ENCODE results near the gene IKZF2. TPM values are rescaled to one million over a fixed set of nuclear protein-coding genes. Genes with fewer than 3 reads are reported as not detected.
"Not testable (repeated sequence)": the region's sequence is repeated elsewhere in the genome, so short reads cannot be mapped to it uniquely, and the experiment has no call there.

Gene IKZF2
- total and polyA plus RNA-seq, 5 donors from 2014 or later, result 26.8 to 225 (median 35.3) TPM

GRCh38 chr2:213034585-213034984, 116.8 kb downstream of the IKZF2 start:
- peaks cover 52% of the 10 kb centered on the region for H3K4me1 ChIP-seq (ENCODE audit: control insufficient read depth, insufficient read depth, low read length, poor library complexity, severe bottlenecking)
- H3K4me3 Mint-ChIP-seq, result peak overlapping the region in 3 of 4 donors; percentile 44 to 68 (median 64)
- H3K27ac ChIP-seq (ENCODE audit: insufficient read depth, low read length, poor library complexity, severe bottlenecking), result peak overlapping the region; percentile 67
- peak overlapping the region; percentile 51 for H3K4me3 ChIP-seq (ENCODE audit: low read depth, low read length)
- peaks cover 53% of the 10 kb centered on the region for H3K36me3 ChIP-seq (ENCODE audit: control insufficient read depth, insufficient read depth, low read length)
- H3K9me3 Mint-ChIP-seq, result no peaks in the 10 kb centered on the region
- no peaks in the 10 kb centered on the region for H3K27me3 Mint-ChIP-seq
- ATAC-seq (ENCODE audit: low read depth in 2 of 2), result no peak
- H3K27ac Mint-ChIP-seq, result peak overlapping the region; percentile 75 to 85 (median 78)
- peaks cover 58 to 82% (median 72%) of the 10 kb centered on the region in 4 donors for H3K4me1 Mint-ChIP-seq
- no peaks in the 10 kb centered on the region for H3K27me3 ChIP-seq (ENCODE audit: control insufficient read depth, insufficient read depth, low read length)
- no peaks in the 10 kb centered on the region for H3K9me3 ChIP-seq (ENCODE audit: control insufficient read depth in 2 of 2, low read length in 2 of 2)
- no peak for DNase-seq
- peaks cover 40% of the 10 kb centered on the region for H3K36me3 Mint-ChIP-seq

DNA sequence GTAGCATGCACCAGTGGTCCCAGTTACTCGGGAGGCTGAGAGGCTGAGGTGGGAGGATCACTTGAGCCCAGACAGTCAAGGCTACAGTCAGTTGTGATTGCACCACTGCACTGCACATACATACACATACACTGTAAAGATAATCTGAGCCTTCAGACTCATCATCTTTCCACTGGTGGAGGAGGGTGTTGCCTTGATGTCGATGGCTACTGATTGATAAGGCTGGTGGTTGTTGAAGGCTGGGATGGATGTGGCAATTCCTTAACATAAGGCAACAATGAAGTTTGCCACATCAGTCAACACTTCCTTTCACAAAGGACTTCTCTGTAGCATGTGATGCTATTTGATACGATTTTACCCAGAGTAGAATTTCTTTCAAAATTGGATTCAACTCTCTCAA, 118.8 kb downstream of the IKZF2 start:
- ATAC-seq (ENCODE audit: low read depth in 2 of 2) (peak; percentile 18 to 26), DNase-seq (no peak)
- no peaks in the 10 kb centered on the region for H3K9me3 Mint-ChIP-seq
- H3K27me3 Mint-ChIP-seq, result no peaks in the 10 kb centered on the region
- H3K4me1 Mint-ChIP-seq, result peaks cover 58 to 79% (median 72%) of the 10 kb centered on the region in 4 donors
- H3K36me3 Mint-ChIP-seq, result peaks cover 34% of the 10 kb centered on the region
- Histone ChIP-seq H3K4me1 (ENCODE audit: control insufficient read depth, insufficient read depth, low read length, poor library complexity, severe bottlenecking) (peaks cover 38% of the 10 kb centered on the region), H3K27ac (ENCODE audit: insufficient read depth, low read length, poor library complexity, severe bottlenecking) (peak overlapping the region; percentile 44), H3K36me3 (ENCODE audit: control insufficient read depth, insufficient read depth, low read length) (peaks cover 63% of the 10 kb centered on the region), H3K27me3 (ENCODE audit: control insufficient read depth, insufficient read depth, low read length) (no peaks in the 10 kb centered on the region), H3K9me3 (ENCODE audit: control insufficient read depth in 2 of 2, low read length in 2 of 2) (no peaks in the 10 kb centered on the region), H3K4me3 (ENCODE audit: low read depth, low read length) (peak overlapping the region; percentile 54)
- H3K27ac Mint-ChIP-seq, result peak overlapping the region in 2 of 3 donors; percentile 50 to 66
- H3K4me3 Mint-ChIP-seq, result peak overlapping the region in 3 of 4 donors; percentile 11 to 77 (median 23)

DNA sequence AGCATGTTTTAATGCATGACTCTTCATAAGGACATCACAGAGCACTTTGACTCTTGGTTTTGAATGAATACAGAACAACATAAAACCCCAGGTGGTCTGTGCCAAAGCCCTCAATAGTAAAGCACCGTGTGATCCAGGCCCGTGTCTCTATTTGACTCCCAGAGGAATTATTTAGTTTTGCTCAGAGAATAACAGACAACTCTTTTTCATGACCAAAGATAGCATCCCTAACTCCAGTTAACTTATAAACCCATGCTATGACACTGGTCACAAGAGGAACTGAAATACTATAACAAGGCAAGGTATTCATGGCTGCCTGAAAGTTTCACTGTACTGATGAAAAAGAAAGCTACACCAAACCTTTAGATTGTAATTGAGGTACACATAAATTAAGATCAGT, 128.4 kb downstream of the IKZF2 start:
- Histone ChIP-seq H3K27me3 (ENCODE audit: control insufficient read depth, insufficient read depth, low read length) (no peaks in the 10 kb centered on the region), H3K9me3 (ENCODE audit: control insufficient read depth in 2 of 2, low read length in 2 of 2) (no peaks in the 10 kb centered on the region), H3K4me1 (ENCODE audit: control insufficient read depth, insufficient read depth, low read length, poor library complexity, severe bottlenecking) (peaks cover 45% of the 10 kb centered on the region), H3K27ac (ENCODE audit: insufficient read depth, low read length, poor library complexity, severe bottlenecking) (peak overlapping the region; percentile 94), H3K36me3 (ENCODE audit: control insufficient read depth, insufficient read depth, low read length) (peaks cover 25% of the 10 kb centered on the region), H3K4me3 (ENCODE audit: low read depth, low read length) (peak overlapping the region; percentile 73)
- DNase-seq (no peak), ATAC-seq (ENCODE audit: low read depth in 2 of 2) (no peak)
- peaks cover 35% of the 10 kb centered on the region for H3K36me3 Mint-ChIP-seq
- no peaks in the 10 kb centered on the region for H3K27me3 Mint-ChIP-seq
- peaks cover 34 to 61% (median 47%) of the 10 kb centered on the region in 4 donors for H3K4me1 Mint-ChIP-seq
- H3K9me3 Mint-ChIP-seq, result peaks cover 0 to 1% (median 0%) of the 10 kb centered on the region in 7 donors
- H3K4me3 Mint-ChIP-seq, result peak overlapping the region; percentile 38 to 66 (median 60)
- peak overlapping the region; percentile 5 to 82 (median 32) for H3K27ac Mint-ChIP-seq

- peak overlapping the region; percentile 94 for H3K27ac ChIP-seq (ENCODE audit: insufficient read depth, low read length, poor library complexity, severe bottlenecking)
- peaks cover 25% of the 10 kb centered on the region for H3K36me3 ChIP-seq (ENCODE audit: control insufficient read depth, insufficient read depth, low read length)
- H3K4me1 Mint-ChIP-seq, result peaks cover 37 to 63% (median 50%) of the 10 kb centered on the region in 4 donors
- no peaks in the 10 kb centered on the region for H3K27me3 ChIP-seq (ENCODE audit: control insufficient read depth, insufficient read depth, low read length)
- H3K27me3 Mint-ChIP-seq, result no peaks in the 10 kb centered on the region
- peak; percentile 54 to 71 for ATAC-seq (ENCODE audit: low read depth in 2 of 2)
- H3K4me1 ChIP-seq (ENCODE audit: control insufficient read depth, insufficient read depth, low read length, poor library complexity, severe bottlenecking), result peaks cover 52% of the 10 kb centered on the region
- H3K36me3 Mint-ChIP-seq, result peaks cover 38% of the 10 kb centered on the region
- H3K9me3 Mint-ChIP-seq, result peaks cover 0 to 2% (median 0%) of the 10 kb centered on the region in 7 donors
- peak overlapping the region; percentile 73 for H3K4me3 ChIP-seq (ENCODE audit: low read depth, low read length)
- DNase-seq, result peak; percentile 32 to 65 (median 33)
- peak overlapping the region; percentile 32 to 82 (median 34) for H3K27ac Mint-ChIP-seq
- peak overlapping the region; percentile 38 to 66 (median 60) for H3K4me3 Mint-ChIP-seq
- no peaks in the 10 kb centered on the region for H3K9me3 ChIP-seq (ENCODE audit: control insufficient read depth in 2 of 2, low read length in 2 of 2)
Observed at GRCh38 chr2:213021971-213022899, 129.2 kb downstream of the IKZF2 start.

- Mint-ChIP-seq H3K4me1 (peaks cover 47 to 70% (median 58%) of the 10 kb centered on the region in 4 donors), H3K4me3 (peak overlapping the region; percentile 36 to 66 (median 52)), H3K27ac (peak overlapping the region; percentile 65 to 93 (median 82)), H3K36me3 (peaks cover 44% of the 10 kb centered on the region)
- H3K27me3 Mint-ChIP-seq; DNase-seq; H3K27me3 ChIP-seq (ENCODE audit: control insufficient read depth, insufficient read depth, low read length); ATAC-seq (ENCODE audit: low read depth in 2 of 2); H3K9me3 ChIP-seq (ENCODE audit: control insufficient read depth in 2 of 2, low read length in 2 of 2); H3K9me3 Mint-ChIP-seq: not testable (repeated sequence)
- peaks cover 65% of the 10 kb centered on the region for H3K4me1 ChIP-seq (ENCODE audit: control insufficient read depth, insufficient read depth, low read length, poor library complexity, severe bottlenecking)
- H3K36me3 ChIP-seq (ENCODE audit: control insufficient read depth, insufficient read depth, low read length), result peaks cover 21% of the 10 kb centered on the region
- peak overlapping the region; percentile 94 for H3K27ac ChIP-seq (ENCODE audit: insufficient read depth, low read length, poor library complexity, severe bottlenecking)
- peak overlapping the region; percentile 79 for H3K4me3 ChIP-seq (ENCODE audit: low read depth, low read length)
Observed at GRCh38 chr2:213020913-213021312, 130.5 kb downstream of the IKZF2 start.

DNA sequence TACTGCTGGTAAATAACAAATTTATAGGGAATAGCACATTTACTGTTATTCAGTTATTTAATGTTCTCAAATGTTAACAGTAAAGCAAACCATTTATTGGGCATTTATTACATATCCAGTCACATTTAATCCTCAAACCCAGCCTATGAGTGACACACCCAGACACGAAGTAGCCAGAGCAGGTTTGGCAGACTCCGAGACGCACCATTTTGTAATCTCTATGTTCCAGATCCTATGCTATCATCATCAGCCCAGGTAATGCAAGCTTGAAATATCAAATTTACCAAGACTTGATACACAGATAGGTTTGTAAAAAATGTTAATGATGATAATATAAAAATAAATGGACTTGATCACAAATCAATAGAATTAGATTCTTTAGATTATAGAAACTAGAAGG, 131.1 kb downstream of the IKZF2 start:
- peak overlapping the region in 2 of 3 donors; percentile 73 to 89 for H3K27ac Mint-ChIP-seq
- H3K4me3 ChIP-seq (ENCODE audit: low read depth, low read length), result peak overlapping the region; percentile 79

DNA sequence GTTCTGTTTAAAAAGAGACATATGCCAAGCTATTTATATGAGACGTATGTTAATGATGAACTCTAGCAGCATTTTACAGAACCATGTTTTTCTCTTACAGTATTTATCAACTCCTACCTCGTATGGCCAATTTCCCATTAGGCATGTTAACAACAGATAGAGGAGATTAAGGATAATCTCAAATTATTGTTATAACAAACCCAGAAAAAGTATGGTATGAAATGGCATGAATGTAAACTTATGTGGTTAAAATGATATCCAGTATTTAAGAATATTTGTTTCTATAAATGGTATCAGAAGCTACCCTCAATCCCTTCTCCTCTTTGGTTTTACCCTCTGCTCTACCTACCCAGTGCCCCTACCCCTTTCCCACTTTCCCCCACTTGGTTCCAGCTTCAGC, 132.0 kb downstream of the IKZF2 start:
- Mint-ChIP-seq H3K27me3 (no peaks in the 10 kb centered on the region), H3K4me1 (peaks cover 59 to 85% (median 72%) of the 10 kb centered on the region in 4 donors), H3K4me3 (peak overlapping the region; percentile 50 to 79 (median 66)), H3K9me3 (peaks cover 0 to 2% (median 0%) of the 10 kb centered on the region in 7 donors), H3K27ac (peak overlapping the region; percentile 65 to 89 (median 73)), H3K36me3 (peaks cover 44% of the 10 kb centered on the region)
- Histone ChIP-seq H3K36me3 (ENCODE audit: control insufficient read depth, insufficient read depth, low read length) (peaks cover 16% of the 10 kb centered on the region), H3K27ac (ENCODE audit: insufficient read depth, low read length, poor library complexity, severe bottlenecking) (peak overlapping the region; percentile 94), H3K9me3 (ENCODE audit: control insufficient read depth in 2 of 2, low read length in 2 of 2) (no peaks in the 10 kb centered on the region), H3K4me1 (ENCODE audit: control insufficient read depth, insufficient read depth, low read length, poor library complexity, severe bottlenecking) (peaks cover 81% of the 10 kb centered on the region), H3K4me3 (ENCODE audit: low read depth, low read length) (peak overlapping the region; percentile 79), H3K27me3 (ENCODE audit: control insufficient read depth, insufficient read depth, low read length) (no peaks in the 10 kb centered on the region)
- ATAC-seq (ENCODE audit: low read depth in 2 of 2), result no peak
- DNase-seq, result no peak

More for the DNA sequence above, 131.1 kb downstream of the IKZF2 start:
- DNase-seq (no peak), ATAC-seq (ENCODE audit: low read depth in 2 of 2) (no peak)
- H3K36me3 Mint-ChIP-seq, result peaks cover 44% of the 10 kb centered on the region
- H3K27me3 Mint-ChIP-seq, result no peaks in the 10 kb centered on the region
- H3K4me3 Mint-ChIP-seq, result peak overlapping the region; percentile 22 to 79 (median 52)
- H3K27me3 ChIP-seq (ENCODE audit: control insufficient read depth, insufficient read depth, low read length), result no peaks in the 10 kb centered on the region
- peaks cover 0 to 2% (median 0%) of the 10 kb centered on the region in 7 donors for H3K9me3 Mint-ChIP-seq
- H3K4me1 Mint-ChIP-seq, result peaks cover 53 to 76% (median 63%) of the 10 kb centered on the region in 4 donors
- peaks cover 72% of the 10 kb centered on the region for H3K4me1 ChIP-seq (ENCODE audit: control insufficient read depth, insufficient read depth, low read length, poor library complexity, severe bottlenecking)
- peak overlapping the region; percentile 94 for H3K27ac ChIP-seq (ENCODE audit: insufficient read depth, low read length, poor library complexity, severe bottlenecking)
- H3K9me3 ChIP-seq (ENCODE audit: control insufficient read depth in 2 of 2, low read length in 2 of 2), result no peaks in the 10 kb centered on the region
- peaks cover 19% of the 10 kb centered on the region for H3K36me3 ChIP-seq (ENCODE audit: control insufficient read depth, insufficient read depth, low read length)

Measured in CD4-positive, CD25-positive, alpha-beta regulatory T cell (primary cell).